ENCODE data around the gene ROR2. TPM values are rescaled to one million over a fixed set of nuclear protein-coding genes. Genes with fewer than 3 reads are reported as not detected.
"Not testable (repeated sequence)": the region's sequence is repeated elsewhere in the genome, so short reads cannot be mapped to it uniquely, and the experiment has no call there.

The ROR2 gene
- total RNA-seq, 1 experiment from 2014 or later: not detected

DNA sequence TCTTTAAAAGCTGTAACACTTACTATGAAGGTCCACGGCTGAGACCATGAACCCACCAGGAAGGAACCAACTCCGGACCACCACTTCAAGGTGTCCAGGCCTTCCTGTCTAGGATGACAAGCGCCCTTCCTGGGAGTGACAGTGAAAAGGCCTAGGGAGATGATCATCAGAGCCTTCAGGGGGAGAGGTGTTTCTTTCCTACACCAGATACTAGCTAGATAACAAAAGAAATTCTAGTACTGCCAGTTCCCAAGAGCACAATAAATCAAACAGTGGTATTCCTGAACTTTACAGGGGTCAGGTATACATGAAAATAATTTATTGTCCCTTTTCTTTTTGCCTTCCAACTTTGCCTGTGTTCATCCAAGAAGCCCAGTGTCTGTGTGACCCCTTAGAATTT is 432.2 kb downstream of the ROR2 start:
- no peaks in the 10 kb centered on the region for H3K36me3 Mint-ChIP-seq (ENCODE audit: insufficient read depth, unreplicated experiment)
- H3K4me1 Mint-ChIP-seq (ENCODE audit: low read depth, unreplicated experiment): no peaks in the 10 kb centered on the region
- H3K27me3 Mint-ChIP-seq (ENCODE audit: unreplicated experiment): peaks cover 7% of the 10 kb centered on the region
- no peaks in the 10 kb centered on the region for H3K9me3 Mint-ChIP-seq (ENCODE audit: low read depth, unreplicated experiment)
- intact Hi-C loops (cut with micrococcal nuclease; ENCODE audit: unreplicated experiment): no loop called here
- no peak overlapping the region for H3K4me3 Mint-ChIP-seq (ENCODE audit: low read depth, unreplicated experiment)
- CTCF ChIA-PET: no interaction called here
- no peak for DNase-seq
- no peak for TF ChIP-seq CTCF (IDR thresholded peaks at IDR 0.05; ENCODE audit: unreplicated experiment)
- BruUV-seq (replicated peaks): no TSS peak
- no peak overlapping the region for H3K27ac Mint-ChIP-seq (ENCODE audit: unreplicated experiment)

DNA sequence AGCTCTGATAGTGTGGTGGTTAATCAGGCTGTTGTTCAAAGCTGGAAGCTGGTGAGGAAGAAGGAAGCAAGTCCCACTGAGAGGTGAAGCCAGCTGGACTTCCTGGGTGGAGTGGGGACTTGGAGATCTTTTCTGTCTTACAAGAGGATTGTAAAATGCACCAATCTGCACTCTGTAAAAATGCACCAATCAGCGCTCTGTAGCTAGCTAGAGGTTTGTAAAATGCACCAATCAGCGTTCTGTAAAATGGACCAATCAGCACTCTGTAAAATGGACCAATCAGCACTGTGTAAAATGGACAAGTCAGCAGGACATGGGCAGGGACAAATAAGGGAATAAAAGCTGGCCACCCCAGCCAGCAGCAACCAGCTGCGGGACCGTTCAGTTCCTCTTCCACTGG is 432.7 kb downstream of the ROR2 start:
- H3K27me3 Mint-ChIP-seq (ENCODE audit: unreplicated experiment); H3K4me1 Mint-ChIP-seq (ENCODE audit: low read depth, unreplicated experiment); H3K4me3 Mint-ChIP-seq (ENCODE audit: low read depth, unreplicated experiment); H3K36me3 Mint-ChIP-seq (ENCODE audit: insufficient read depth, unreplicated experiment); DNase-seq; CTCF ChIA-PET; BruUV-seq (replicated peaks); intact Hi-C loops (cut with micrococcal nuclease; ENCODE audit: unreplicated experiment); H3K27ac Mint-ChIP-seq (ENCODE audit: unreplicated experiment); H3K9me3 Mint-ChIP-seq (ENCODE audit: low read depth, unreplicated experiment): not testable (repeated sequence)

DNA sequence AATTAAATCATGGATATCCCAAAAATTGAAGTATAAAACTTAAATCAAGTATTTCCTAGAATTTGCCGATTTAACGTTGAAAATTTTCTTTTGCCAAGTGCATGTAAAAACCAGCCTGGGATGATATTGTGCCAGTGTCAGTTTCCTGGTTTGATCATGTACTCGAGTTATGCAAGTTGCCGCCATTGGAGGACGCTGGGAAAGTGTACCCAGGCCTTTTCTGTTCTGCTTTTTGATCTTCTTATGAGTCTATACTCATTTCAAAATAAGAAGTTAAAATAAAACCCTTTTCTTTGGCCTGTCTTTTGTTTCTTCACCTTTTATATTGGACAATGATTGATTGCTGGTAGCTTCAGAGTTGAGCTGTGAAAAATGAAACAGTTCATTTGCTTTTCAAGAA is 433.3 kb downstream of the ROR2 start:
- CTCF ChIA-PET: no interaction called here
- H3K9me3 Mint-ChIP-seq (ENCODE audit: low read depth, unreplicated experiment): no peaks in the 10 kb centered on the region
- no peak overlapping the region for H3K27ac Mint-ChIP-seq (ENCODE audit: unreplicated experiment)
- BruUV-seq (replicated peaks): no TSS peak
- DNase-seq: no peak
- intact Hi-C loops (cut with micrococcal nuclease; ENCODE audit: unreplicated experiment): no loop called here
- peaks cover 7% of the 10 kb centered on the region for H3K27me3 Mint-ChIP-seq (ENCODE audit: unreplicated experiment)
- no peaks in the 10 kb centered on the region for H3K4me1 Mint-ChIP-seq (ENCODE audit: low read depth, unreplicated experiment)
- H3K36me3 Mint-ChIP-seq (ENCODE audit: insufficient read depth, unreplicated experiment): no peaks in the 10 kb centered on the region
- TF ChIP-seq CTCF (IDR thresholded peaks at IDR 0.05; ENCODE audit: unreplicated experiment): no peak
- no peak overlapping the region for H3K4me3 Mint-ChIP-seq (ENCODE audit: low read depth, unreplicated experiment)

DNA sequence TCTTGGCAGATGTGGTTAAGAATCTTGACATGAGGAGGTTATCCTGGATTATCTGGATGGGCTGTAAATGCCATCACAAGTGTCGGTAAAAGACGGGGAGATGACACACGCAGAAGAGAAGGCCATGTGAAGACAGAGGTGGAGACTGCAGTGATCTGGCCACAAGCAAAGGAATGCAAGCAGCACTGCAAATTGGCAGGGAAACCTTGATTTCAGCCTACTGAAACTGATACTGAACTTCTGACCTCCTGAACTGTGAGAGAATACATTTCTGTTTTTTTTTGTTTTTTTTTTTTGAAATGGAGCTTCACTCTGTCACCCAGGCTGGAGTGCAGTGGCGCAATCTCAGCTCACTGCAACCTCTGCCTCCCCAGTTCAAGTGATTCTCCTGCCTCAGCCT is 433.9 kb downstream of the ROR2 start:
- Mint-ChIP-seq H3K9me3 (ENCODE audit: low read depth, unreplicated experiment) (no peaks in the 10 kb centered on the region), H3K4me1 (ENCODE audit: low read depth, unreplicated experiment) (no peaks in the 10 kb centered on the region), H3K27me3 (ENCODE audit: unreplicated experiment) (peaks cover 7% of the 10 kb centered on the region), H3K36me3 (ENCODE audit: insufficient read depth, unreplicated experiment) (no peaks in the 10 kb centered on the region), H3K27ac (ENCODE audit: unreplicated experiment) (no peak overlapping the region), H3K4me3 (ENCODE audit: low read depth, unreplicated experiment) (no peak overlapping the region)
- no peak for DNase-seq
- CTCF ChIA-PET: no interaction called here
- no peak for TF ChIP-seq CTCF (IDR thresholded peaks at IDR 0.05; ENCODE audit: unreplicated experiment)
- intact Hi-C loops (cut with micrococcal nuclease; ENCODE audit: unreplicated experiment): no loop called here
- BruUV-seq (replicated peaks): no TSS peak

DNA sequence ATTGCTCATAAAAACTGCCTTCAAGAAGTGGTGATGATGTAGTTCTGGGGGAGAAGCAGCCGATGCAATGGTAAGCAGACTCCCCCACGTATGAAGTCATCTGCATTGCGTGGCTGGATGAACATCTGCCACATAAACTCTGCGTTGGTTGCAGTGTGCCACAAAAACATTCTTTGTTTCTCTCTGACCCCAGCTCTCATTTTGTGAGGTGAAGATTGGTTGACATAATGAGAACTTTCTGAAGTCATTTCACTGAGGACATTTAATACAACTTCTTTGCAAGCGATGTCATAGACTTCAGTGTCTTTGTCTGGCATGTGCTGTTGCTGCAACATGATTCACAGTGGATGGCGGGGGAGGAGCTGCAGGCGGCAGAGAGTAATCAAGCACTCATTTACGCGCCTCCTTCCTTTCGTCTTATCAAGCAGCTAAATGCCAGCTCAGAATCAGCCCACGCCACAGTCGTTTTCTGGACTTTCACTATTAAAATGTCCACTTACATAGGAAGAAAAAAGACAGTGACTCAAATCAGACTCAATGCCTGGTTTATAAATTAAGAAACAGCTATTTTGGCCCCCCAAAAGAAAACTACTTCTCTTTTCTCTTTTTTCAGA is 434.8 kb downstream of the ROR2 start:
- DNase-seq: peak; percentile 19
- Mint-ChIP-seq H3K9me3 (ENCODE audit: low read depth, unreplicated experiment) (no peaks in the 10 kb centered on the region), H3K4me3 (ENCODE audit: low read depth, unreplicated experiment) (no peak overlapping the region), H3K27me3 (ENCODE audit: unreplicated experiment) (peaks cover 4% of the 10 kb centered on the region), H3K27ac (ENCODE audit: unreplicated experiment) (no peak overlapping the region), H3K36me3 (ENCODE audit: insufficient read depth, unreplicated experiment) (no peaks in the 10 kb centered on the region), H3K4me1 (ENCODE audit: low read depth, unreplicated experiment) (no peaks in the 10 kb centered on the region)
- CTCF ChIA-PET: no interaction called here
- no peak for TF ChIP-seq CTCF (IDR thresholded peaks at IDR 0.05; ENCODE audit: unreplicated experiment)
- no TSS peak for BruUV-seq (replicated peaks)
- intact Hi-C loops (cut with micrococcal nuclease; ENCODE audit: unreplicated experiment): no loop called here

Small RNA genes within 50 kb of the gene (microRNA-seq; reads per million reads assigned to microRNA genes)
- gene MIR3910-1 (not detected), gene MIR3910-2 (not detected)

Other genes with a start within 250 kb of the ROR2 start
- 72.7 and 77.0 TPM in 2 replicates for gene SPTLC1, start 165.2 kb upstream of the ROR2 start, total RNA-seq (2022)